HepG2 (cell line): ENCODE data around the gene MLX. TPM values are rescaled to one million over a fixed set of nuclear protein-coding genes. Genes with fewer than 3 reads are reported as not detected.

ENCODE experiments used
- AHR ChIP-seq: IDR thresholded peaks from 2 replicates; pipeline ENCODE4 v1.6.1; 2018; ENCODE audit warnings: missing genetic modification reagents, missing compliant biosample characterization
- DPF2 ChIP-seq: sonication (generic); formaldehyde crosslinking; IDR thresholded peaks from 2 replicates; pipeline ENCODE4 v1.4.0; 2020; ENCODE audit warnings: mild to moderate bottlenecking, low read depth, missing genetic modification reagents, borderline replicate concordance
- EP300 ChIP-seq, 3 experiments: sonication (generic) in 1 of 3; formaldehyde crosslinking in 1 of 3; IDR thresholded peaks; 2 replicates each; pipeline versions ENCODE4 v1.5.1 to v1.6.1; 2011 to 2020; ENCODE audit warnings: low read depth in 2 of 3, low read length in 2 of 3, borderline replicate concordance in 1 of 3, improper control_type of control experiment in 1 of 3, mild to moderate bottlenecking in 1 of 3, missing genetic modification reagents in 1 of 3, moderate library complexity in 1 of 3
- KDM5A ChIP-seq: fragments of 200-600 bp; sonication (generic); IDR thresholded peaks from 2 replicates; pipeline ENCODE4 v1.7.0; 2018; ENCODE audit warnings: antibody characterized with exemption, mild to moderate bottlenecking, low read length, borderline replicate concordance
- KLF11 ChIP-seq: IDR thresholded peaks from 2 replicates; pipeline ENCODE4 v1.6.1; 2016; ENCODE audit warnings: missing compliant biosample characterization
- SRY ChIP-seq: sonication (generic); formaldehyde crosslinking; IDR thresholded peaks from 2 replicates; pipeline ENCODE4 v1.8.0; 2022; ENCODE audit warnings: mild to moderate bottlenecking, missing genetic modification reagents
- YY1 ChIP-seq: IDR thresholded peaks from 2 replicates; pipeline ENCODE4 v1.6.1; 2011; ENCODE audit warnings: low read length, low read depth, moderate library complexity, mild to moderate bottlenecking; ENCODE audit not compliant: insufficient read depth, insufficient replicate concordance
- ZNF230 ChIP-seq: sonication (generic); formaldehyde crosslinking; IDR thresholded peaks from 2 replicates; pipeline ENCODE4 v1.4.0; 2020; ENCODE audit warnings: mild to moderate bottlenecking, missing genetic modification reagents
- ZNF343 ChIP-seq: sonication (generic); formaldehyde crosslinking; IDR thresholded peaks from 2 replicates; pipeline ENCODE4 v1.4.0; 2020; ENCODE audit warnings: mild to moderate bottlenecking, missing genetic modification reagents
- ZNF510 ChIP-seq: sonication (generic); formaldehyde crosslinking; IDR thresholded peaks from 2 replicates; pipeline ENCODE4 v1.4.0; 2020; ENCODE audit warnings: low read depth, mild to moderate bottlenecking, missing genetic modification reagents
- ZNF577 ChIP-seq: sonication (generic); formaldehyde crosslinking; IDR thresholded peaks from 2 replicates; pipeline ENCODE4 v1.4.0; 2020; ENCODE audit warnings: mild to moderate bottlenecking, low read depth, missing genetic modification reagents, borderline replicate concordance
- ZNF83 ChIP-seq: sonication (generic); formaldehyde crosslinking; IDR thresholded peaks from 2 replicates; pipeline ENCODE4 v1.4.0; 2020; ENCODE audit warnings: missing genetic modification reagents, mild to moderate bottlenecking, borderline replicate concordance
- polyA plus RNA-seq, 8 experiments: library from polyadenylated mRNA; depleted of rRNA in 3 of 8; stranded (reverse) in 7 of 8; unstranded in 1 of 8; fragments of >200 nt; fragmentation: Illumina TruSeq in 4 of 8; extraction: Trizol in 4 of 8; gene quantifications; 2 replicates each; pipeline versions ENCODE4 v1.2.1 to v1.2.3, GENCODE V29; 2011 to 2016; ENCODE audit warnings: low read depth in 4 of 8, missing spikeins in 1 of 8, mixed read lengths in 1 of 8; ENCODE audit not compliant: insufficient read depth in 1 of 8
- total RNA-seq, 5 experiments: library from RNA; depleted of rRNA; stranded (reverse); fragments of >200 nt; fragmentation: Illumina TruSeq; extraction: Trizol; gene quantifications; 2 replicates each; pipeline ENCODE4 v1.2.3, GENCODE V29; 2016; ENCODE audit warnings: low read depth in 1 of 5
- TF ChIP-seq, protein P1 (sequence below): sonication (generic); formaldehyde crosslinking; IDR thresholded peaks from 2 replicates; pipeline ENCODE4 v1.5.1; 2020; ENCODE audit warnings: missing genetic modification reagents, mild to moderate bottlenecking, borderline replicate concordance
- TF ChIP-seq, protein P2 (sequence below): sonication (generic); formaldehyde crosslinking; IDR thresholded peaks from 2 replicates; pipeline ENCODE4 v1.5.1; 2020; ENCODE audit warnings: mild to moderate bottlenecking, missing genetic modification reagents
- TF ChIP-seq, protein P3 (sequence below): sonication (generic); formaldehyde crosslinking; IDR thresholded peaks from 2 replicates; pipeline ENCODE4 v1.8.0; 2022; ENCODE audit warnings: mild to moderate bottlenecking, missing genetic modification reagents, borderline replicate concordance
- TF ChIP-seq, protein P4 (sequence below): sonication (generic); formaldehyde crosslinking; IDR thresholded peaks from 2 replicates; pipeline ENCODE4 v1.5.1; 2020; ENCODE audit warnings: mild to moderate bottlenecking, moderate library complexity, missing genetic modification reagents

MLX gene
- total and polyA plus RNA-seq, 2 of the 13 experiments (the other 11 are each of a cell fraction or from before 2014, with no cell fraction given) = 38.9 to 74.4 TPM

DNA sequence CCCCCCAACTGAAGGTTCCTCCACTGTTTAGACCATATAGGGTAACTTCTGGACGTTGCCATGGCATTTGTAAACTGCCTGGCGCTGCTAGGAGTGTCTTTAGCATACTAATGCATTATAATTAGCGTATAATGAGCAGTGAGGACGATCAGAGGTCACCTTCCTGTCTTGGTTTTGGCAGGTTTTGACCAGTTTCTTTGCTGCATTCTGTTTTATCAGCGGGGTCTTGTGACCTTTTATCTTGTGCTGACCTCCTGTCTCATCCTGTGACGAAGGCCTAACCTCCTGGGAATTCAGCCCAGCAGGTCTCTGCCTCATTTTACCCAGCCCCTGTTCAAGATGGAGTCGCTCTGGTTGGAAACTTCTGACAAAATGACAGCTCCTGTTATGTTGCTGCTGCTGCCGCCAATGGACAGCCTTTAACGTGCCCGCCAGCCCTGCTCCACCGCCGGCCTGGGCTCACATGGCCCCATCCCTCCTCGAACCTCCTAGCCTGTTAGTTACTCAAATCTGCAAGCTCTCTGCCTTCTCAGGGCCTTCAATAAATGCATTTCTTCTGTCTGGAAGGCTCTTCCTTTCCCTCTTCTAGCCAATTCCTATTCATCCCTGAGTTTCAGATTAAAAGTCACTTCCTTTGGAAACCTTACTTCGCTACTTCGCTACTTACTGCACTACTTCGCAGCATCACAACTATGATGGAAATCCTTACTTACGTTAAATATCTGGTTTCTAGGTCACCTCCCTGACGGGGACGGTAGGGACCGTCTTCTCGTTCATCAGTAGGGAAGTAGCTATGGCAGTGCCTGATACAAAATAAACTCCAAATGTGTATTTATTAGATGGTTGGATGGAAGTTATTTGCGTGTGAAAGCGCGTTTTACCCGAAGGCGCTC lies 31.5 kb upstream of the MLX start (continued):
- TF ChIP-seq, protein P1, sequence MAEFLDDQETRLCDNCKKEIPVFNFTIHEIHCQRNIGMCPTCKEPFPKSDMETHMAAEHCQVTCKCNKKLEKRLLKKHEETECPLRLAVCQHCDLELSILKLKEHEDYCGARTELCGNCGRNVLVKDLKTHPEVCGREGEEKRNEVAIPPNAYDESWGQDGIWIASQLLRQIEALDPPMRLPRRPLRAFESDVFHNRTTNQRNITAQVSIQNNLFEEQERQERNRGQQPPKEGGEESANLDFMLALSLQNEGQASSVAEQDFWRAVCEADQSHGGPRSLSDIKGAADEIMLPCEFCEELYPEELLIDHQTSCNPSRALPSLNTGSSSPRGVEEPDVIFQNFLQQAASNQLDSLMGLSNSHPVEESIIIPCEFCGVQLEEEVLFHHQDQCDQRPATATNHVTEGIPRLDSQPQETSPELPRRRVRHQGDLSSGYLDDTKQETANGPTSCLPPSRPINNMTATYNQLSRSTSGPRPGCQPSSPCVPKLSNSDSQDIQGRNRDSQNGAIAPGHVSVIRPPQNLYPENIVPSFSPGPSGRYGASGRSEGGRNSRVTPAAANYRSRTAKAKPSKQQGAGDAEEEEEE (CRISPR knock-in tag) = peak; percentile 50; the same call in 1 of the 2 replicates
- peak; percentile 49; the same call in 1 of the 2 replicates for TF ChIP-seq ZNF510
- peak; percentile 47; the same call in 1 of the 2 replicates for TF ChIP-seq KLF11
- TF ChIP-seq AHR (CRISPR knock-in tag) = no peak
- TF ChIP-seq ZNF230 (CRISPR knock-in tag) = 0 out of 2 replicates have a peak, but pooled peaks have one; percentile 17
- TF ChIP-seq ZNF83 (CRISPR knock-in tag) = 0 out of 2 replicates have a peak, but pooled peaks have one; percentile 18
- peak; percentile 24 for TF ChIP-seq YY1
- peak; percentile 36; the same call in 1 of the 2 replicates for TF ChIP-seq DPF2 (CRISPR knock-in tag)
- TF ChIP-seq, protein P2, sequence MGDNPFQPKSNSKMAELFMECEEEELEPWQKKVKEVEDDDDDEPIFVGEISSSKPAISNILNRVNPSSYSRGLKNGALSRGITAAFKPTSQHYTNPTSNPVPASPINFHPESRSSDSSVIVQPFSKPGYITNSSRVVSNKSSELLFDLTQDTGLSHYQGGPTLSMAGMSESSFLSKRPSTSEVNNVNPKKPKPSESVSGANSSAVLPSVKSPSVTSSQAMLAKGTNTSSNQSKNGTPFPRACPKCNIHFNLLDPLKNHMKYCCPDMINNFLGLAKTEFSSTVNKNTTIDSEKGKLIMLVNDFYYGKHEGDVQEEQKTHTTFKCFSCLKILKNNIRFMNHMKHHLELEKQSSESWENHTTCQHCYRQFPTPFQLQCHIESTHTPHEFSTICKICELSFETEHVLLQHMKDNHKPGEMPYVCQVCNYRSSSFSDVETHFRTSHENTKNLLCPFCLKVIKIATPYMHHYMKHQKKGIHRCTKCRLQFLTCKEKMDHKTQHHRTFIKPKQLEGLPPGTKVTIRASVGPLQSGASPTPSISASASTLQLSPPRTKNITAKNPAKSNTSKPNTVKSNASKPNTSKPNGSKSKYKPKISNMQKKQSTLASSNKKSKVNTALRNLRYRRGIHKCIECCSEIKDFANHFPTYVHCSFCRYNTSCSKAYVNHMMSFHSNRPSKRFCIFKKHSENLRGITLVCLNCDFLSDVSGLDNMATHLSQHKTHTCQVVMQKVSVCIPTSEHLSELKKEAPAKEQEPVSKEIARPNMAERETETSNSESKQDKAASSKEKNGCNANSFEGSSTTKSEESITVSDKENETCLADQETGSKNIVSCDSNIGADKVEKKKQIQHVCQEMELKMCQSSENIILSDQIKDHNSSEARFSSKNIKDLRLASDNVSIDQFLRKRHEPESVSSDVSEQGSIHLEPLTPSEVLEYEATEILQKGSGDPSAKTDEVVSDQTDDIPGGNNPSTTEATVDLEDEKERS = 0 out of 2 replicates have a peak, but pooled peaks have one; percentile 9
- TF ChIP-seq EP300 (IDR thresholded peaks at IDR 0.05; ENCODE audit: low read depth in 2 of 2, low read length in 2 of 2) = no peak
- TF ChIP-seq EP300 (CRISPR knock-in tag; IDR thresholded peaks at IDR 0.05; ENCODE audit: borderline replicate concordance) = 0 out of 2 replicates have a peak, but pooled peaks have one; percentile 2
- TF ChIP-seq, protein P3, sequence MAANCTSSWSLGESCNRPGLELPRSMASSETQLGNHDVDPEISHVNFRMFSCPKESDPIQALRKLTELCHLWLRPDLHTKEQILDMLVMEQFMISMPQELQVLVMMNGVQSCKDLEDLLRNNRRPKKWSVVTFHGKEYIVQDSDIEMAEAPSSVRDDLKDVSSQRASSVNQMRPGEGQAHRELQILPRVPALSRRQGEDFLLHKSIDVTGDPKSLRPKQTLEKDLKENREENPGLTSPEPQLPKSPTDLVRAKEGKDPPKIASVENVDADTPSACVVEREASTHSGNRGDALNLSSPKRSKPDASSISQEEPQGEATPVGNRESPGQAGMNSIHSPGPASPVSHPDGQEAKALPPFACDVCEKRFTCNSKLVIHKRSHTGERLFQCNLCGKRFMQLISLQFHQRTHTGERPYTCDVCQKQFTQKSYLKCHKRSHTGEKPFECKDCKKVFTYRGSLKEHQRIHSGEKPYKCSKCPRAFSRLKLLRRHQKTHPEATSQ (CRISPR knock-in tag) = no peak
- peak; percentile 47; the same call in 1 of the 2 replicates for TF ChIP-seq KDM5A
- TF ChIP-seq, protein P4, sequence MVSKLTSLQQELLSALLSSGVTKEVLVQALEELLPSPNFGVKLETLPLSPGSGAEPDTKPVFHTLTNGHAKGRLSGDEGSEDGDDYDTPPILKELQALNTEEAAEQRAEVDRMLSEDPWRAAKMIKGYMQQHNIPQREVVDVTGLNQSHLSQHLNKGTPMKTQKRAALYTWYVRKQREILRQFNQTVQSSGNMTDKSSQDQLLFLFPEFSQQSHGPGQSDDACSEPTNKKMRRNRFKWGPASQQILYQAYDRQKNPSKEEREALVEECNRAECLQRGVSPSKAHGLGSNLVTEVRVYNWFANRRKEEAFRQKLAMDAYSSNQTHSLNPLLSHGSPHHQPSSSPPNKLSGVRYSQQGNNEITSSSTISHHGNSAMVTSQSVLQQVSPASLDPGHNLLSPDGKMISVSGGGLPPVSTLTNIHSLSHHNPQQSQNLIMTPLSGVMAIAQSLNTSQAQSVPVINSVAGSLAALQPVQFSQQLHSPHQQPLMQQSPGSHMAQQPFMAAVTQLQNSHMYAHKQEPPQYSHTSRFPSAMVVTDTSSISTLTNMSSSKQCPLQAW (CRISPR knock-in tag) = peak; percentile 73; the same call in 1 of the 2 replicates
- no peak; the same call in 1 of the 2 replicates for TF ChIP-seq SRY
- no peak for TF ChIP-seq ZNF577 (CRISPR knock-in tag)
- TF ChIP-seq ZNF343 = 0 out of 2 replicates have a peak, but pooled peaks have one; percentile 15
